Measurements from ENCODE around the gene FRZB.

- TF ChIP-seq POU6F1 (CRISPR knock-in tag; IDR thresholded peaks at IDR 0.05; ENCODE audit: borderline replicate concordance, low read depth) (no peak), TOX (CRISPR knock-in tag; IDR thresholded peaks at IDR 0.05; ENCODE audit: borderline replicate concordance) (no peak), ISL1 (CRISPR knock-in tag; IDR thresholded peaks at IDR 0.05) (no peak), RARB (CRISPR knock-in tag; IDR thresholded peaks at IDR 0.05) (no peak)
- TF ChIP-seq, protein P1, sequence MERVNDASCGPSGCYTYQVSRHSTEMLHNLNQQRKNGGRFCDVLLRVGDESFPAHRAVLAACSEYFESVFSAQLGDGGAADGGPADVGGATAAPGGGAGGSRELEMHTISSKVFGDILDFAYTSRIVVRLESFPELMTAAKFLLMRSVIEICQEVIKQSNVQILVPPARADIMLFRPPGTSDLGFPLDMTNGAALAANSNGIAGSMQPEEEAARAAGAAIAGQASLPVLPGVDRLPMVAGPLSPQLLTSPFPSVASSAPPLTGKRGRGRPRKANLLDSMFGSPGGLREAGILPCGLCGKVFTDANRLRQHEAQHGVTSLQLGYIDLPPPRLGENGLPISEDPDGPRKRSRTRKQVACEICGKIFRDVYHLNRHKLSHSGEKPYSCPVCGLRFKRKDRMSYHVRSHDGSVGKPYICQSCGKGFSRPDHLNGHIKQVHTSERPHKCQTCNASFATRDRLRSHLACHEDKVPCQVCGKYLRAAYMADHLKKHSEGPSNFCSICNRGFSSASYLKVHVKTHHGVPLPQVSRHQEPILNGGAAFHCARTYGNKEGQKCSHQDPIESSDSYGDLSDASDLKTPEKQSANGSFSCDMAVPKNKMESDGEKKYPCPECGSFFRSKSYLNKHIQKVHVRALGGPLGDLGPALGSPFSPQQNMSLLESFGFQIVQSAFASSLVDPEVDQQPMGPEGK (CRISPR knock-in tag; IDR thresholded peaks at IDR 0.05; ENCODE audit: borderline replicate concordance), result no peak
These were observed 59.1 kb downstream of the FRZB start for GRCh38 chr2:182807319-182807718.

Data from SK-N-SH treated with all-trans-retinoic acid at 6 μM for 48 hours (cell line).